DOHH2 (cell line): ENCODE results near the gene SURF1.
"Not testable (repeated sequence)": the region's sequence is repeated elsewhere in the genome, so short reads cannot be mapped to it uniquely, and the experiment has no call there.

Experiments used
- H3F3A ChIP-seq: fragments of 200-600 bp; sonication (generic), shearing (Covaris generic); 2 replicates; pipeline ENCODE4 v1.6.0; 2016; ENCODE audit warnings: antibody characterized with exemption, mild to moderate bottlenecking; ENCODE audit not compliant: control insufficient read depth, insufficient read depth
- H3K27ac ChIP-seq: fragments of 200-600 bp; sonication (generic); 2 replicates; pipeline ENCODE4 v1.5.1; 2014; ENCODE audit warnings: low read depth, mild to moderate bottlenecking, low read length, moderate library complexity
- H3K27me3 ChIP-seq: fragments of 200-600 bp; sonication (generic); 2 replicates; pipeline ENCODE4 v1.6.1; 2014; ENCODE audit warnings: mild to moderate bottlenecking, low read length, mixed read lengths; ENCODE audit not compliant: control insufficient read depth
- H3K36me3 ChIP-seq: fragments of 200-600 bp; sonication (generic); 2 replicates; pipeline ENCODE4 v1.6.1; 2014; ENCODE audit warnings: mild to moderate bottlenecking, low read length, moderate library complexity, mixed read lengths; ENCODE audit not compliant: control insufficient read depth
- H3K4me1 ChIP-seq: fragments of 200-600 bp; sonication (generic); 2 replicates; pipeline ENCODE4 v1.6.1; 2014; ENCODE audit warnings: mild to moderate bottlenecking, low read length, mixed read lengths; ENCODE audit not compliant: control insufficient read depth
- H3K4me2 ChIP-seq: fragments of 200-600 bp; sonication (generic); 2 replicates; pipeline ENCODE4 v1.6.0; 2014; ENCODE audit warnings: mild to moderate bottlenecking, low read length, moderate library complexity
- H3K4me3 ChIP-seq: fragments of 200-600 bp; sonication (generic); 2 replicates; pipeline ENCODE4 v1.5.1; 2014; ENCODE audit warnings: mild to moderate bottlenecking, low read length, mixed read lengths
- H3K79me2 ChIP-seq: fragments of 200-600 bp; sonication (generic); 2 replicates; pipeline ENCODE4 v1.6.1; 2014; ENCODE audit warnings: mild to moderate bottlenecking, low read length, mixed read lengths; ENCODE audit not compliant: control insufficient read depth
- H3K9me2 ChIP-seq: fragments of 200-600 bp; sonication (generic); replicated peaks from 2 replicates; pipeline ENCODE4 v1.6.1; 2014; ENCODE audit warnings: mild to moderate bottlenecking, low read length, mixed read lengths; ENCODE audit not compliant: control insufficient read depth
- H3K9me3 ChIP-seq: fragments of 200-600 bp; sonication (generic); 2 replicates; pipeline ENCODE4 v1.6.1; 2014; ENCODE audit warnings: antibody characterized with exemption, low read length, mixed read lengths; ENCODE audit not compliant: control insufficient read depth, insufficient read depth
- H4K20me1 ChIP-seq: fragments of 200-600 bp; sonication (generic); 2 replicates; pipeline ENCODE4 v1.6.0; 2014; ENCODE audit warnings: low read depth, mild to moderate bottlenecking, antibody characterized with exemption, low read length, moderate library complexity; ENCODE audit not compliant: control insufficient read depth, insufficient read depth
- CTCF ChIP-seq: fragments of 200-600 bp; sonication (generic); IDR thresholded peaks from one replicate; pipeline ENCODE4 v1.5.1; 2014; ENCODE audit warnings: antibody characterized with exemption, mild to moderate bottlenecking, low read depth, low read length; ENCODE audit not compliant: poor library complexity, severe bottlenecking
- EZH2phosphoT487 ChIP-seq: fragments of 200-600 bp; sonication (generic); IDR thresholded peaks from 2 replicates; pipeline ENCODE4 v1.6.1; 2017; ENCODE audit warnings: borderline replicate concordance, mild to moderate bottlenecking, antibody characterized with exemption, low read length, moderate library complexity, mixed read lengths

The SURF1 gene

GRCh38 chr9:133322701-133323100 lies 33.6 kb downstream of the SURF1 start:
- no peaks in the 10 kb centered on the region for H3K4me1 ChIP-seq
- no peak overlapping the region for H3K4me3 ChIP-seq
- H3K79me2 ChIP-seq: no peaks in the 10 kb centered on the region
- no peaks in the 10 kb centered on the region for H4K20me1 ChIP-seq
- no peak overlapping the region for H3K4me2 ChIP-seq
- no peaks in the 10 kb centered on the region for H3K36me3 ChIP-seq
- no peaks in the 10 kb centered on the region for H3K9me2 ChIP-seq
- H3F3A ChIP-seq: 0 out of 2 replicates have a peak, but pooled peaks cover 6% of the 10 kb centered on the region
- no peaks in the 10 kb centered on the region for H3K9me3 ChIP-seq
- H3K27ac ChIP-seq: no peak overlapping the region
- H3K27me3 ChIP-seq: no peaks in the 10 kb centered on the region
- TF ChIP-seq CTCF (no peak), EZH2phosphoT487 (no peak)

- Histone ChIP-seq H3K36me3 (no peaks in the 10 kb centered on the region), H3K79me2 (no peaks in the 10 kb centered on the region), H3K9me3 (no peaks in the 10 kb centered on the region), H3K9me2 (no peaks in the 10 kb centered on the region), H4K20me1 (no peaks in the 10 kb centered on the region), H3F3A (no peaks in the 10 kb centered on the region), H3K27ac (no peak overlapping the region), H3K4me2 (no peak overlapping the region), H3K27me3 (no peaks in the 10 kb centered on the region), H3K4me1 (no peaks in the 10 kb centered on the region), H3K4me3 (no peak overlapping the region)
- no peak for TF ChIP-seq EZH2phosphoT487
Observed at GRCh38 chr9:133321411-133321935, 34.8 kb downstream of the SURF1 start.

GRCh38 chr9:133320421-133320881 lies 35.8 kb downstream of the SURF1 start:
- Histone ChIP-seq H3K9me3 (no peaks in the 10 kb centered on the region), H3K4me2 (no peak overlapping the region), H3F3A (no peaks in the 10 kb centered on the region), H3K27me3 (no peaks in the 10 kb centered on the region), H3K27ac (no peak overlapping the region), H3K36me3 (no peaks in the 10 kb centered on the region), H3K4me1 (no peaks in the 10 kb centered on the region), H3K4me3 (no peak overlapping the region), H3K9me2 (no peaks in the 10 kb centered on the region), H4K20me1 (no peaks in the 10 kb centered on the region), H3K79me2 (no peaks in the 10 kb centered on the region)
- TF ChIP-seq EZH2phosphoT487: no peak
- TF ChIP-seq CTCF: no peak

- H3K9me3 ChIP-seq, H3K4me1 ChIP-seq, H3K79me2 ChIP-seq, H3K27ac ChIP-seq, H3K36me3 ChIP-seq, H3K27me3 ChIP-seq, H3K4me3 ChIP-seq, H4K20me1 ChIP-seq, H3F3A ChIP-seq, H3K9me2 ChIP-seq, H3K4me2 ChIP-seq: not testable (repeated sequence)
Observed at GRCh38 chr9:133317551-133317950, 38.7 kb downstream of the SURF1 start.
